ENCODE measurements around the gene MAP3K3.

- no peak for TF ChIP-seq CTCF (conservative IDR thresholded peaks at IDR 0.05)
- TF ChIP-seq EZH2 (IDR thresholded peaks at IDR 0.05; ENCODE audit: low read depth), result no peak
Observed at GRCh38 chr17:63694950-63695773, 72.9 kb downstream of the MAP3K3 start.
